ENCODE measurements around the gene FIGN.

DNA sequence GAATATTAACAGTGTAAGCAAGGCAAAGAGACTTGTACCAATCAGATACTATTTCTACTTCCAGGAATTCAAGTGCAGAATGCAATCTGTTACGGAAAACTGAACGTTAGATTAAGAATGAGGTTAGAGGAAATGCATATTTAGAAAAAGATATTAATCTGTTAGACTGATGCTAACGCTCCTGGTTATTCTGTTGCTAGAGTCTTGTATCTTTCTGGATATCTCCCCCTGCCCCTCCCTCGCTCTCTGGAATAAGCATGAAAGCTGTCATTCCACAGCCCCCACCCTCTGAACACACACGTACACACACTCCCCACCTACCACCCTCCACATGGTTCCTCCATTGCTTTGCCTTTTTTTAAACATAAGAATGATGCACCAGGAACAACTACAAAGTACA lies 24.1 kb downstream of the FIGN start:
- TF ChIP-seq CTCF (IDR thresholded peaks at IDR 0.05; ENCODE audit: borderline replicate concordance, extremely low read depth, low read length, poor library complexity, severe bottlenecking), result no peak
- no peak for TF ChIP-seq EZH2 (IDR thresholded peaks at IDR 0.05; ENCODE audit: borderline replicate concordance, low read depth, low read length, severe bottlenecking)

Data from DND-41 (cell line).